Measurements from ENCODE around the gene MMAB.

GRCh38 chr12:109598428-109598854 lies 25.1 kb upstream of the MMAB start:
- TF ChIP-seq CTCF (IDR thresholded peaks at IDR 0.05 in 4 of 5, conservative IDR thresholded peaks at IDR 0.05 in 1 of 5) (no peak), POLR2A (IDR thresholded peaks at IDR 0.05) (no peak)
